Hindlimb muscle (tissue), 1 donor: ENCODE data around the gene CLDN15. TPM values are rescaled to one million over a fixed set of nuclear protein-coding genes. Genes with fewer than 3 reads are reported as not detected.
A peak's percentile ranks its signal among the peaks of the same experiment; 100 is the strongest.
"Not testable (repeated sequence)": the region's sequence is repeated elsewhere in the genome, so short reads cannot be mapped to it uniquely, and the experiment has no call there.

Experiments used
- DNase-seq: peaks from one replicate; pipeline ENCODE4 v3.0.0-alpha.2; 2013
- polyA plus RNA-seq: library from polyadenylated mRNA; unstranded; fragments of 120-200 nt; gene quantifications from one replicate; pipeline ENCODE4 v1.2.1, GENCODE V29; 2013; ENCODE audit not compliant: insufficient read length

CLDN15 gene
- polyA plus RNA-seq, 1 donor = 7.5 TPM

DNA sequence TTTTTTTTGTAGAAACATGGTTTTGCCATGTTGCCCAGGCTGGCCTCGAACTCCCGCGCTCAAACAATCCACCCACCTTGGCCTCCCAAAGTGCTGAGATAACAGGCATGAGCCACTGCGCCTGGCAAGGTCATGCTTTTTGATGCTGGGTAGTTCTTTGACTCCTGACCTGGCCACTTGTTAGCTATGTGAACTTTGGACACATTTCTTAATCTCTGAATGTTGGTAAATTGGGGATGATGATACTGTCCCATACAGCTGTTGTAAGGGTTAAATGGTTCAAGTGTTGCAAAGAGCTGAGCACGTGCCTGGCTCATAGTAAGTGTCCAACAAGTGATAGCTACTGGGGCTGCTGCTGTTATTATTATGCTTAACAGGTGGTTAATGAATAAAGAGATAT lies 17.3 kb downstream of the CLDN15 start:
- DNase-seq = no peak

DNA sequence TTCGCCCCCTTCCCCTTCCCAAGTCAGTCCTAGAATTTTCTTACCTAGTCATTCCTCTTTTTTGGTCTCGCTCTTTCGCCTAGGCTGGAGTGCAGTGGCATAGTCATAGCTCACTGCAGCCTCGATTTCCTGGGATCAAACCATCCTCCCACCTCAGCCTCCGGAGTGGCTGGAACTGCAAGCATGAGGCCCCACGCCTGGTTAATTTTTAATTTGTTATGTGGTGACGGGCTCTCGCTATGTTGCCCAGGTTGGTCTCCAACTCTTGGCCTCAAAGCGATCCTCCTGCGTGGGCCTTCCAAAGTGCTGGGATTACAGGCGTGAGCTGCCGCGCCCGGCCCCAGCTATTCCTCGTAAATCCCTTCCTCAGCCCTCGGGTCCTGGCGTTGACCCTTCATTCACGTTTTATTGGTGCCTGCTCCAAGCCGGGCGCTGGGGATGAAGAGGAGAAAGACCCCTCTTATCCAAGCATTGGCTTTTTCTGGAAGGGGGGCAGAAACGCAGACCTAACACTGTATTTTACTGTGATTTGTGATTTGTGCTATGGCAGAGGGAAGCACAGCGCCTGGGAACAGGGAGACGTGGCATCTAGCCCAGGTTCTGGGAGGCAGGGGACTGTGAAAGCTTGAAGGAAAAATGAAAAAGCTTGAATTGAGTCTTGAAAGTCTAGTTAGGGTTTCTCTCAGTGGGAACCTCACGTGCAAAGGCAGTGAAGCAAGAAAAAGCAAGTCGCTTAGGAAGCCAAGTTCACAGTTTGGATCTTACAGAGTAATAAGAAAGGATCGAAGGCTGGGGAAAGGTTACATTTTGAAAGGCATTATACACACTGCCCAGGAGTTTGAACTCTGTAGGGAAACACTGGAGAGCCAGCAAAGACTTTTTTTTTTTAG lies 19.1 kb downstream of the CLDN15 start:
- no peak for DNase-seq

DNA sequence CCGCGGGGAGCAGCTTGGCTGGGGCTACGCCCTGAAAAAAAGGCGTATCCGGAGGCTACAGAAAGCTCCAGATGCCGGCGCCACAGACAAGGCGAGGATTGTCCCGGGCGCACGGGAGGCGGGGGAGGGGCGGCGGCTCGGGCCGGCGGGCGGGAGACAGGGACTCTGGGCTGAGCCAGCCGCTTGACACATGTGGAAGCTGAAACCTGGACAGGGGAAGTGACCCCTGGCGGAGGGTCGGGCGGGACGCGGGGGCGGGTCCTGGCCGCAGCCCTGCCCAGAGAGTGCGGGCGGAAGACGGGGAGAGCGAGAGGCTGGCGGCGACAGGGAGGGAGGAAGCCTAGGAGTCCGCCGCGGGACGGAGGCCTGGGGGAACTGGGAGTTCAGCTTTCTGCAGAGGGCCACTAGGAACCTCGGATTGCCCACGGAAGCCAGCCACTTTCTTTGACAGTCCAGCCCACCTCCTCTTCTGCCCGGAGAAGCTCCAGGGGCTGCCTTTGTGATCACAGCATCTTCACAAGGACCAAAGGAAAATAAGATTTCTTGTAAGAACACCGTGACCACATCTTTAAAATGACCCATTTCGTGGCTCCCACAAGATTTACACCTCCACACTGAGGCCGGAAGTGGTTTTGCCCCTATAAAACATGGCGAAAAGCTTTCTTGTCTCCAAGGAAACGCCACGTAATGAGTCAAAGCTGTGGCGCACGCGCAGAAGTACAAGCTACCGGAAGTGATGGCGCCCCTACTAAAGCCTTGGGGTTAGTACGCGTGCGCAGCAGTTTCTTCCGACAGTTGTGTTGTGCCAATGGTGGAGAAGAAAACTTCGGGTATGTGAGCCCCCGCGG lies 20.0 kb downstream of the CLDN15 start, which contains the start of the genes PLOD3 and ZNHIT1:
TSS of gene PLOD3 (minus strand) at position 194 of the 848 bp plus-strand sequence. CDS start 307 bp downstream, outside the sequence.
TSS of gene ZNHIT1 (plus strand) at position 778 of the 848 bp plus-strand sequence. CDS start at position 809, 31 bp downstream.
- peak; percentile 97 for DNase-seq

DNA sequence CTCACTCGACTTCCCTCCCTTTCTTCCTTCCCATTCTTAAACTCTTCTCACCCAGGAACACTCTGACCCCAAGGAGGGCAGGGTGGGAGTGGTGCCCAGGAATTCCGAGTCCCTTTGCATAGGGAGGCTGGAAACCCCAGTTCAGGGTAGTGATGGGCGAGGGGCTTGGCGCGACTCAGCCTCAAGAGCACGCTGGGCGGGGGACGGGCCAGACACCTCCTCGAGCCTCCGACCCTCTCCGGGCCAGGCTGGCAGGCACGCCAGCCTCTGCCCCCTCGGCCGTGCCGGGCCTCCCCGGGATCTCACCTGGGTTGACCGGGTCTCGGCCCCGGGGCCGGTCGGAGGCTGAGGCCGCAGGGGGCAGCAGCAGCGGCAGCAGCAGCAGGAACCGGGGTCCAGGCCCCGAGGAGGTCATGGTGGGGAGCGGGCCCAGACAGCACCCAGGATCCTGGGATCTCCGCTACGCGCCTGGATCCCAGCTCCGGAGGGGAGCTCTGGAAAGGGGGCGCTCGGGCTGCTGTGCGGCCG lies 20.7 kb downstream of the CLDN15 start:
- no peak for DNase-seq

DNA sequence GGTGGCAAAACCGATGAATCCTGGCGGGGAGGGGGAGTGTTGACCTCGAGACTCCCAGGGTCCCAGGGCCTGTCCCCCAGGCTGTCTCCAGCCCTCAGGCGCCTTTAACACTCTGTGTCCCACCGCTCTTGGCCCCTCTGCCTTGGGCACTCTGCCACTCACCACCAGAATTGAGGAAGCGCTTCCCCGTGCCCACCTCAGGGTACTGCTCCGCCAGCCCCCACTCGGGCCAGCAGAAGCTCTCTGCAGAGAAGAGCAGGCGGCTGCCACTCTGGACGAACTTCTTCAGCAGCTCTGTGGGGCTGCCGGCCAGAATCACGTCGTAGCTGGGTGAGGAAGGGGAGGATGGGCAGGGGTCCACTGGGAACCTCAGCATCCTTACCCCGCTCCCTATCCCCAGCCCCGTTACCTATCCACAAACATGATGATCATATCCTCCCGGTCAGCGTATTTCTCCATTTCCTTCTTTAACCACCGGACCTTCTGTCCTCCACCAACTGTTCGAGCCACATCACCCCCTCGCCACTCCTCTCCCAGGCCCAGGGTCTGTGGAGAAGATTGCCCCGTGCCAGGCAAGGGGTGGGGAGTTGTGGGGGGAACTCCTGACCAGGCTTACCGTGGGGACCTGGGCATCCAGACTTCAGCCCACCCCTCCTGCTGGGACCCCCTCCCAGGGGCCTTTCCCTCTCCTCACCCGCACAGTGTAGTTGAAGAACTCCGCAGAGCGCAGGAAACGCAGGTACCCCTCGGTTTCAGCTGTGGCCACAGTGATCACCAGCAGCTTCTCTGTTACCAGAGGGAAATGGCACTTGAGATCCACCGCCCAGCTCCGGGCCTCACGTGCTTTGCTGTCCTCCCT lies 21.4 kb downstream of the CLDN15 start:
- no peak for DNase-seq

DNA sequence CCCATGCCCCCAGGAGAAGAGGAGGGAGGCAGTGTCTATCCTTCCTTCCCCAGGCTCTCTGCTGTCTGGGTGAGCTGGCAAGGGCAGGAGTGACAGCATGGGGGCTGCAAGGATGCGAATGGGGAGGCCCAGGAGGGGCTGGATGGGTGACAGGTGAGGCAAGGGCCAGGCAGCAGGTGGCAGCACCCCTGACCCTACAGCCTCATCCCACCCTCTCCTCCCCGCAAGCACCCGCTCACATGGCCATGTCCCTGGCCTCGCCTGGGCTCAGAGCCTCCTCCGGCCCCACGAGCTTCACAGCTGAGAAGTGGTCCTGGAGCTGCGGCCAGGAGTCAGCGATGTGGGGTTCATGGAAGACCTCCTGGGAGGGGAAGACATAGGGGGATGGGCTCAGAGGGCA lies 25.6 kb downstream of the CLDN15 start:
- DNase-seq = no peak

DNA sequence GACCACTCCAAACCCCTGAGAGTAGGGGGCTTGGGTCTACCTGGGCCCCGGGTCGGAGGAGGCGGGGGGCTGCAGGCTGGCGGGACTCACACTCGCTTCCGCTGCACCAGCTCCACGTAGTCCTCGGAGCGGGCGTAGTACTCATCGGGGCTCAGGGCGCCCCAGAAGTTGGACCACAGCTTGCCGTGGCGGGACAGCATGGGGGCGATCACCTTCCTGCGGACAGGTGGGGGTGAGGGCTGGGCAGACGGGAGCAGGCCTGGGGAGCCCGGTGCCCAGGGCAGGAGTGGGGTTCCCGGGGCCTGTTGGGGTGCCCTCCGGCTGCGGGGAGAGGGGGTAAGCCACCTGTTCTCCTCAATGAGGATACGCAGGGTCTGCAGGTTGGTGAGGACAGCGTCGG lies 26.1 kb downstream of the CLDN15 start:
- DNase-seq = no peak

DNA sequence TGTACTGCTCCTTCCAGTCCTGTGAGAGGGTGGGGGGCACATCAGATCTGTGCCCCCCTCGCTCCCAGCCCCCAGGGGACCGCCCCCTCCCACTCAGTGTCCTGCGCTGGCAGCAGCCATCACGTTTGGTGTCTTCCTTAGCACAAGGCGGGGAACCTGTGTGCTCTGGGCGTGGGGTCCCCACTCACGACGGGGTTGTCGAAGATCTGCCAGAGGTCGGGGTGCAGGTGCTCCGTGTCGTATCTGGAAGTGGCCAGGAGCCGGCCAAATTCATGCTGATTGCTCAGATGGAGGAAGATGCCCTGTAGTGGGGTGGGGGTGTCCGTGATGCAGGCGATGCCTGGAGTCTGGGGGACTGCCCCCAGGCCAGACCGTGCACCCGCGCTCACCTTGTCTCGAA lies 27.5 kb downstream of the CLDN15 start:
- DNase-seq = no peak

DNA sequence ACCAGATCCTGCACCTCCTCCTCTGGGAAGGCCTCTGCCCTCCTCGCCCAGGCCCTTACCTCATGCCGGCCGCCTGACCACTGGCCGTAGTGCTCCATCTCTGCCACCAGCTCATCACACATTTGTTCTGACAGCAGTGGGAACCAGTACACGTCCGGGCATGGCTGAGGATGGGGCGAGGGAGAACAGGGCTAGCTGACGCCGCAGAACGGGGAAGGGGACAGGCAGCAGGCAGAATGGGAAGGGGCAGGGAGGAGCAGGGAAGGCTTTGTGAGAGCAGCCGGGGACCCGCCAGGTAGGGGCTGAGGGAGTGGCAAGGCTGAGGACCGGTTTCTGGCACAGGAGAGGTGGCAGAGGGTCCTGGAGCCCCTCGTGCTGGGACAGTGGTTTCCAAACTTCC lies 28.8 kb downstream of the CLDN15 start:
- no peak for DNase-seq

DNA sequence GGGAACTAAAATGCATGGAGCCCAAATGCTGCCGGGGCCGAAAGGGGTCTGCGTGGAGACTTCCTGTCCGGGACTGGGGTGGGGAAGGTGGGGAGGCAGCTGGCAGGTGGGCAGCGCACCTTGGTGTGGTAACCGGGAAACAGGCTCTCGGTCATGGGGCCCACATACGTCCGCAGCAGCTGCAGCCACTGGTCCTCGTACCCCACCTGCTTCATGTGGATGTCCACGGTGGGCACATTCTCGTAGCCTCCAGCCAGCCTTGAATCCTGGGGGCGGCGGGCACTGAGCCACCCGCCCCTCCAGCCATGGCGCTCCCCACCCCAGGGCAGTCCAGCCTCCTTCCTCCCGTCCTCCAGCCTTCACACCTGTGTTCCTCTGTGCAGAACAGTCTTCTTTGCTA lies 30.1 kb downstream of the CLDN15 start:
- no peak for DNase-seq

DNA sequence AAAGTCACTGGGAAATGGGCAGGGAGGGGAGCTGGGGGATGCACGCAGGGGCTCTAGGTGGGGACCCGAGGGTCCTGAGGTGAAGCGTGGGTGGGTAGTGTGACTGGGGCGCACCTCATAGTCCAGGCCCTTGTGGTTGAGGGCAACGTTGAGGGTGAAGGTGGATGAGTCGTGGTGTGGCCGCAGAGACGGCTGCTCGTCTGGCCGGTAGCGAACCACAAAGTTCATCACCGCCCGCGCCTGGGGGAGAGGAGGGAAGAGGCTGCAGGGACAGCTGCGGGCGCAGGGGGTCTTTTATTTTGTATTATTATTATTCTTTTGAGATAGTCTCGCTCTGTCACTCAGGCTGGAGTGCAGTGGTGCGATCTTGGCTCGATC lies 30.9 kb downstream of the CLDN15 start:
- no peak for DNase-seq

DNA sequence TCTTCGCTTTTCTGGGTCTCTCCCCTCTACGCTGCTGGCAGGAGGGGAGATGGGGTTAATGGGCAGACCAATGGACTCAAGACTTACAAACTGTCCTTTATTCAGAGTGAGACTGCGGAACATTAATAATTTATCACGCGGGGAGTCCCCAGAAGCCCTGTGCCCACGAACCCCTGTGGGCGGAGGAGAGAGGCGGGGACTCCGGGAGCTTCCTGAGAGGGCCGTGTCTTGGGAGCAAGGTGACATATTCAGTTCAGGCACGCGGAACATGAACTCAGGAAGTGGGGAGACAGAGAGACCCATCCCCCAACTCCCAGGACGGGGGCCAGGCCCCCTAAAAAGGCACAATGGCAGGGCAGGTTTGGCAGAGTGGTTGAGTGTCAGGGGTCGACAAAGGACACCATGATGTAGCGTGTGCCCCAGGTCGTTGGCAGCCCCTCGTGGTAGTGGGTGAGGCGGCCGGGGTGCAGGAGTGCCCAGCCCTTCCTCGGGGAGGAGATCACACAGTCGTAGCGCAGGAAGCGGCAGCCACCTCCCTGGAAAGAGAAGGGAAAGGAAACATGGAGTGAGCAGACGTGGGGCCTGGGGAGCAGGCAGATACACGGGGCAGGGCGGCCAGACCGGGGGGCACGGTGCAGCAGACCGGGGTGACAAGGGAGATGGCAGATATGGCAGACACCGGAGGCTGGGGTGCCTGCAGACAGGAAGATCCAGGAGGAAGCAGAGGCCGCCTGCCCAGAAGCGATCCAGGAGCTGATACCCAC lies 31.5 kb downstream of the CLDN15 start:
- no peak for DNase-seq

DNA sequence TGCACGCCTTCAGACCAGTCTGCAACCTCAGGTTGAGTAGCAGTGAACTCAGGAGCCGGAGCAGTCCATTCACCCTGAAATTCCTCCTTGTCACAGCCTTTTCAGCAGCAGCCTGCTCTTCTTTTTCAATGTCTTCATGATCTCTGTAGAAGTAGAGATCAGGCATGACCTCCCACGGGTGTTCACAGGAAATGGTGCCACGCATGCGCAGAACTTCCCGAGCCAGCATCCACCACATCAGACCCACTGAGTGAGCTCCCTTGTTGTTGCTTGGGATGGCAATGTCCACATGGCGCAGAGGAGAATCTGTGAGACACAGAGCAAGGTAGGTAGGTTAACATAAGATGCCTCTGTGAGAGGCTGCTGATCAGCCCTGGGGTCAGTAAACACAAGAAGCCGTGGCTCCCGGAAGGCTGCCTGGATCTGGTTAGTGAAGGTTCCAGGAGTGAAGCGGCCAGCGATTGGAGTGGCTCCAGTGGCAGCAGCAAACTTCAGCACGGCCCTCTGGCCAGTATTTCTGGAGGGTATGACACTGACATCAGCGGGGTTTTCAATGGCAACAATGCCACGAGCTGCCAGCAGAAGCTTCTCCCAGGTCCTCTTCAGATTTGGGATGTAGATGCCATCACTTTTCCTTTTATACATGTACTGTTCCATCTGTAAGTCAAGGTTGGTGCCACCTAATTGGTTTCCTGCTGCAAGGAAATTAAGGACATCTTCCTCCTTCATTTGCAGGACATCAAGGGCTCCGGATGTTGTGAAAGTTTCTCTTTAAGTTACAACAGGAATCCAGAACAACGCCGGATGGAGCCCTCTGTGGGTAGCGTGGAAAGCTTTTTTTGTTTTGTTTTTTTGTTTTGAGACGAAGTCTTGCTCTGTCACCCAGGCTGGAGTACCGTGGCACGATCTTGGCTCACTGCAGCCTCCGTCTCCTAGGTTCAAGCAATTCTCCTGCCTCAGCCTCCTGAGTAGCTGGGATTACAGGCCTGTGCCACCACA lies 33.6 kb downstream of the CLDN15 start:
- DNase-seq = not testable (repeated sequence)

DNA sequence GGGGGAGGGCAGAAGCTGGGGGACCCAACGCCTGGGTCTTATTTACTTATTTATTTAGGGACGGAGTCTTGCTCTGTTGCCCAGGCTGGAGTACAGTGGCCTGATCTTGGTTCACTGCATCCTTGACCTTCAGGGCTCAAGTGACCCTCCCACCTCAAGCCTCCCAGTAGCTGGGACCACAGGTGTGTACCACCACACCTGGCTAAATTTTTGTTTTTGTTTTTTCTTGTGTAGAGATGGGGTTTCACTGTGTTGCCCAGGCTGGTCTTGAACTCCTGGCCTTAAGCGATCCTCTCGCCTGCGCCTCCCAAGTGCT lies 35.0 kb downstream of the CLDN15 start:
- DNase-seq = no peak

DNA sequence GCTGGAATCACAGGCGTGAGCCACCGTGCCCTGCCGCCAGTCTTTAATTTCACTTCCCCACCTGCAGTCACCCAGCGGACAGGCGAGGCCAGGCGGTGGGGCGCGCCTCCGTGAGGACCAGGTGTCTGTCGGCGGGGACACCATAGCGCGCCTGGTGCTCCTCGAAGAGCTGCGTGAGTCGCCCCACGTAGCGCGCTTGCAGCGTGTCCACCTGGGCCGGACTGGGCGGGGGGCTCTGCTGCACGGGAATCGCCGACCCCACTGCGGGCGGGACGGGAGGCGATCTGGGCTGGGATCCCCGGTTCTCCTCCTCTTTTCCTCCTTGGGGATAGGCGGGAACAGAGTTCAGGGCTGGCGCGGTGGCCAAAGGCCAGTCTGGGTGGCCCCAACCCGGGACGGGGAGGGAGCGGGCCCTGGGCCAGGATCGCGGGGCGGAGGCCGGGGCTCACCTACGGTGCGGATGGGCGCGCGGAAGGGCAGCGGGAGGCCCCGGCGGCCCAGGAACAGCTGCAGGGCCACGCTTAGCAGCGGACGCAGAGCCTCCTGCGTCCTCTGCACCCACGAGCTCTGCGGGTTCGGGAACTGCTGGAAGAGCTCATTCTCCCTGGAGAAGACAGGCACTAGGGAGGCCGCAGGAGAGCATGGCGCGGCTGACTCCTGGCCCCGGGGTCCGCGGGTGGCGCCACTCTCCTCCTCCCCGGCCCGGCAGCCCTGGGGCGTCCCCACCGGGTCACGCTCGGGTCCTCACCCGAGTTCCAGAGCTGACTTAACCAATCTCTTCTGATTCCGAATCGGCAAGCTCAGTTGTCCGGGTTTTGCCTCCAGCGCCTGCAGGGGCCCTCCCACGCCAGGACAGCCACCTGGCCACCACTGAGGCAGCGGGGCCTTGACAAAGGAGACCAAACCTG lies 35.7 kb downstream of the CLDN15 start:
- no peak for DNase-seq

DNA sequence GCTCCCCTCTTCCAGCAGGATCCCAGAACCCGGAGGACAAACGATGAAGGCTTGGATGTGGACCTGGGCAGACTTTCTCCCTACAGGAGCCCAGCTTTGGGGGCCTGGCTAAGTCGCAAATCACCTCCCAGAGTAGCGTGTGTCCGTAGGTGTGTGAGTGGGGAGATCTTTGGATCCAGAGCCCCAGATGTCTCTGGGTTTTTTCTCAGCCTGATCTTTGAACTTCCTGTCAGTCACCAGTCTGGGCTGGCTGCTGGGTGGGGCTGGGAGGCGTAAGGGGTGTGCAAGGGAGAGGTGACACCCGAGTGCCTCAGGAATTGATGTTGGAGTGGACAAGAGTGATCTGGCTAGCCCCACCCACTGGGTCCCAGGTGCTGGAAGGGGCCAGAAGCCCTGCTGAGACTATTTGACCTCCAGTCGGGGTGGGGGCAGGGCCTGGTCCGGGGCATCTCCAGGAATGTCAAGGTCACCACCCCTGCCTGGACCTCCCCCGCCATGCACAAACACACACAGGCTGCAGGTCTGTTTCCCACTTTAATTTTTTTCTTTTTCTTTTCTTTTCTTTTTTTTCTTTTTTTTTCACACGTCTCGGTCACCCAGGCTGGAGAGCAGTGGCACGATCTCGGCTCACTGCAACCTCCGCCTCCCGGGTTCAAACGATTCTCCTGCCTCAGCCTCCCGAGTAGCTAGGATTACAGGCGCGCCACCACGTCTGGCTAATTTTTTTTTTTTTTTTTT lies 36.6 kb downstream of the CLDN15 start, which contains the start of gene MOGAT3:
TSS of gene MOGAT3 (minus strand) at position 175 of the 738 bp plus-strand sequence. CDS start 182 bp downstream, outside the sequence.
- no peak for DNase-seq

DNA sequence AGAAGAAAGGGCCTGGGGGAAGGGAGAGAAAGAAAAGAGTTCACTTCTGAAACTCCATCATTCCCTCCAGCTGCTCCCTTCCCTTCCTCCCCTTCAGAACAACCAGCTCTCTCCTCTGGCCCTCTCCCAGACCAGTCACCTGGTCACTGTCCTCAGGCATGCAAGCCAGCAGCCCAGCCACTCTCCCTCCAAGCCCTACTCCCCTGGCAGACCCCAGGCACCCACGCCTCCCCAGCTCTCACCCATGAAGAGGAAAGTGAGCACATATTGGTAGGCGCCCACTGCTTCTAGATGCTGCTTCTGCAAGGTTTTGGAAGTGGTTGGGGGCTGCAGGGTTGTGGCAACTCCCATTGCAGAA lies 37.1 kb downstream of the CLDN15 start:
- DNase-seq = no peak

DNA sequence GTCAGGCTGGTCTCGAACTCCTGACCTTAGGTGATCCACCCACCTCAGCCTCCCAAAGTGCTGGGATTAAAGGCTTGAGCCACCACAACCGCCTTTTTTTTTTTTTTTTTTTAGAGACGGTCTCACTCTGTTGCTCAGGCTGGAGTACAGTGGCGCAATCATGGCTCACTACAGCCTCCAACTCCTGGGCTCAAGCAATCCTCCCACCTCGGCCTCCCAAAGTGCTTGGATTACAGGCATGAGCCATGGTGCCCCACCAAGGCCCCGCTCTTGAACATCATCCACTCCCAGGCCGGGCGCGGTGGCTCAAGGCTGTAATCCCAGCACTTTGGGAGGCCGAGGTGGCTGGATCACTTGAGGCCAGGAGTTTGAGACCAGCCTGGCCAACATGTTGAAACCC lies 38.1 kb downstream of the CLDN15 start:
- DNase-seq = not testable (repeated sequence)
